HEK293T (cell line): ENCODE measurements around the gene PTX4.

Experiments used
- ARNT ChIP-seq: fragments of 450-650 bp; IDR thresholded peaks from 2 replicates; pipeline ENCODE4 v1.6.1; 2017; ENCODE audit warnings: mild to moderate bottlenecking
- BHLHE40 ChIP-seq: fragments of 450-650 bp; IDR thresholded peaks from 2 replicates; pipeline ENCODE4 v1.6.1; 2016; ENCODE audit warnings: mild to moderate bottlenecking, moderate library complexity, borderline replicate concordance
- ELF4 ChIP-seq: fragments of 450-650 bp; IDR thresholded peaks from 2 replicates; pipeline ENCODE4 v1.6.1; 2017; ENCODE audit warnings: antibody characterized with exemption
- FOXA1 ChIP-seq: fragments of 450-650 bp; IDR thresholded peaks from 2 replicates; pipeline ENCODE4 v1.6.1; 2016; ENCODE audit warnings: mild to moderate bottlenecking
- FOXK2 ChIP-seq: fragments of 450-650 bp; IDR thresholded peaks from 2 replicates; pipeline ENCODE4 v1.6.1; 2016; ENCODE audit warnings: mild to moderate bottlenecking
- HDGF ChIP-seq: fragments of 450-650 bp; IDR thresholded peaks from 2 replicates; pipeline ENCODE4 v1.6.1; 2017; ENCODE audit warnings: antibody characterized with exemption, borderline replicate concordance
- L3MBTL2 ChIP-seq: fragments of 450-650 bp; conservative IDR thresholded peaks from 2 replicates; pipeline ENCODE4 v1.6.1; 2016; ENCODE audit warnings: mild to moderate bottlenecking
- PKNOX1 ChIP-seq: fragments of 450-650 bp; IDR thresholded peaks from 2 replicates; pipeline ENCODE4 v1.6.1; 2016
- SP1 ChIP-seq: fragments of 450-650 bp; IDR thresholded peaks from 2 replicates; pipeline ENCODE4 v1.6.1; 2017
- SUZ12 ChIP-seq: fragments of 450-650 bp; IDR thresholded peaks from 2 replicates; pipeline ENCODE4 v1.6.1; 2016; ENCODE audit warnings: mild to moderate bottlenecking
- ZNF384 ChIP-seq: fragments of 450-650 bp; IDR thresholded peaks from 2 replicates; pipeline ENCODE4 v1.6.1; 2016

DNA sequence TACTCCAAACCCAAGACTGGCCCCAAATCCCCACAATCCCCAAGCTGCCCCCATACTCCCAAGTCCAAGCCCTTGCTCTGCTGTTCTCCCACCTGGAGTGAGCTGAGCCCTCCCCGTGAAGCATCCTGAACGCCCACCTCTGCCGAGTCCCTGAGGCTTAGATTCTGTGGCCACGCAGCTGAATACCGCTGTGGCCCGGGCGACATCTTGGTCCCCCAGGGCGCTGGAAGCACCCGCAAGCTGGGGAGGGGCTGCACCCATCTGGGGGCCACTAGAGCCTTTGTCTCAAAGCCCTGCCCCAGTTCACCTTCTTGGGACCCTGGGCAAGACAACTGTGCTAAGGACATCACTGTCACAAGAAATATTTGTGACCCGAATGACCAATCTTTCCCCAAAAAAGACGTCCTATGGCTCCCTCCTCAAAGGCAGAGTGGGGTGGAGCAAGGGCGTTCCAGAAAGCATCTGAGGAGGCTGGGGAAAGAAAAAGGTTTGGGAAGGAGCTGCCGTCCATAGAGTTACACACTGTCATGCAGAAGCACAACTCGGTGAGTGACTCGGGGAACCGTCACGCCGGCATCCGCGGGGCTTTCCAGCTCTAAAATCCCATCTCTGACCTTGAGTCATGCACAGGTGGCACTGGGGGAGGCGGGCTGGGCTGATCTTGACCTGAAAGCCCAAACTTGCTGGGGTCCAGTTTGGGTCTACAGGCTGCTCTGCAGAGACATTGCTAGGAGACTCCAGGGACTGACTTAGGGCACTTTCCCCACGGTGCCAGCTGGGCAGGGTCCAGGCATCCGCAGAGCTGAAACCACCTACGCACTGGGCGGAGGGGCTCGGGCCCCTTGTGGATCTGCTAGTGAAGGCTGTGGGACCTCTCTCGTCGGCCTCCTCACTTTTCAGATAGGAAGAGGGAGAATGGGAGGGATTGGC lies 6.6 kb downstream of the PTX4 start:
- TF ChIP-seq BHLHE40 = no peak
- no peak for TF ChIP-seq SUZ12
- TF ChIP-seq ELF4 = no peak
- TF ChIP-seq FOXA1 = no peak
- no peak for TF ChIP-seq ZNF384
- TF ChIP-seq HDGF = no peak
- TF ChIP-seq SP1 = no peak
- no peak for TF ChIP-seq L3MBTL2
- no peak for TF ChIP-seq ARNT
- no peak for TF ChIP-seq PKNOX1
- no peak for TF ChIP-seq FOXK2
